Activated CD8-positive, alpha-beta memory T cell treated with anti-CD3 and anti-CD28 coated beads for 24 hours (primary cell): ENCODE measurements around the gene RFX6.

Experiments used
- DNase-seq: peaks from one replicate; pipeline ENCODE4 v3.0.0-alpha.2; 2020

RFX6 gene

DNA sequence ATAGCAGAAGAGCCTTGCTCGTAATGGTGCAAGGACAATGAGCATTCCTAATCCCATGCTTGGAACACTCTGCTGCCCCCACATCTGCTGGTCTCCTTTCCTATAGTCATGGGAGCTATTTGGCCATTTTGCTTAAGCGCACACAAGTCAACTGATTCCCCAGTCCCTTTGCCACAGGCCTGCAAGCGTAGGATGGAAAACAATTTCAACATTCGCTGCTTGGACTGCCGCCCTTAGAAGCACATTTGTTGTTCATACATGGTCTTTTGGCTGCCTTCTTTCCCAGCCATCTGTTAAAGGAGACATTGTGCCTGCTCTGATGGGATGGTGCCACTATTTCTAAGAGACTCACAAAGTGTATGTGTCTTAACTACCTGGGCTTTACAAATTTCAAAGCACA lies 96.9 kb downstream of the RFX6 start:
- no peak for DNase-seq

DNA sequence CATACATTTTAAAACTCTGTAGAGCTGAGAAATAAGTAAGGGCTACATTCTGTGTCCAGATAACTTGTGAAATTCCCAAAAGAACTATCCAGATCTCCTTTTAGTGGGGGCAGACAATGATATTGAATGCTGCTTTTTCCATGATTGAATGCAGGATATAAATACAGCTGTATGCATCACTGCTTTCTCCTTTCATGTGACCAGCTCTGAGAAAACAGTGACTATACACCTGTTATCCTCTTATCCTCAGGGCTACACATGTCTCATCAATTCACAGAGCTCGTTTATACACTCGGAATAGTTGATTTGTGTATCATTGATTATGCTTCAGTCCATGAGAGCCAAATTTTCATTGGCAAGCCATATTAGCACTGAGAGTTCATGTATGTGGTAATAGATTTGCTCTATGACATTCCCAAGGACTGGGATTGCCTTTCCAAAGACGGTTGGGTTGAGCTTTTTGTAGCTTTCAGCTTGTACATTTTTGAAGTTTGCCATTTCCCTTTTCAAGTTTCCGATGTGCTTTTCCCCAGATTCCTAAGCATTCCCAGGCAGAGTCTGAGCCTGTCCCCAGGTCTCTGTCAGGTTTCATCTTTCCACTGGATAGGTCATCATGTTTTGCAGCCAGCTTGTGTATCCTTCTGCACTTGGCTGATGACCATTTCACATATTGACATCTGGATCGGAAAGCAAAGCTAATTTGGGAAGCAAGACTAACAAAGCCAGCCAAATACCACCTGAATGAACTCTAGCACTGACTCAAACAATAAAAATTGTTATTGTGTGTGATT lies 97.7 kb downstream of the RFX6 start:
- no peak for DNase-seq

DNA sequence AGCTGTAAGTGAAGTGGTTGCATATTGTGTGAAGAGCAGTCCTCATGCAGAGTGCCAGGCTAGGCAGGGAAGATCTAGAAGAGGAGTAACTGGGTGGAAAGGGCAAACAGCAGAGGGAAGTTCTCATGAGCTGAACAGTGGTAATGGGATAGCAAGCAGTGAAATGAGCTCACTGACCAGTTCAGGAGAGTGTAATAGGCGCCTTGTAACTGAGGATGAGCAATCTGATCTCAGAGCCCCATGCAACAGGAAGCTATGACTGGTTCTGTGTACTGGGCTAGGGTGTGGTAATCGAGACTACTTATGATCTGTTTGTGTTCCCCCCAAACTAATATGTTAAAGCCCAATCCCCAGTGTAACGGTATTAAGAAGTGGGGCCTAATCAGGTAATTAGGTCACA lies 98.6 kb downstream of the RFX6 start:
- no peak for DNase-seq

DNA sequence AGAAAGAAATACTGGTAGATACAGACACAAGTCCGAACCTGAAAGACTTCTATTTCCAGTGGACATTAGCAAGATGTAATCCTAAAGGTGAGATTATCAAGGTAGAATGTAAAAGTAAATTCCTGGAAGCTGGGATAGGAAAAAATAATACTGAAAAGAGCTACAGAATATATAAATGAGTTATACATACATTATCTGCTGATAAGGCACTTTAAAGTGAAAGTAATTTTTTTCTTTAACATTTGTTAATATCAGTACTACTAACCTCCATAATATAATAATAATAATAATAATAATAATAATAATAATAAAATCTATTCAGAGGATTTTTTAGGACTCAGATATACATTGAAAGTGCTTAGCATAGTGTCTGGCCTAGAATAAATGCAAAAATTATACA lies 102.5 kb downstream of the RFX6 start:
- no peak for DNase-seq
